ENCODE data around the gene CPNE7. TPM values are rescaled to one million over a fixed set of nuclear protein-coding genes. Genes with fewer than 3 reads are reported as not detected.

CPNE7 gene
- total and polyA plus RNA-seq, 2 of the 13 experiments (the other 11 are each of a cell fraction or from before 2014, with no cell fraction given), result 0.59 TPM; not detected in 1

DNA sequence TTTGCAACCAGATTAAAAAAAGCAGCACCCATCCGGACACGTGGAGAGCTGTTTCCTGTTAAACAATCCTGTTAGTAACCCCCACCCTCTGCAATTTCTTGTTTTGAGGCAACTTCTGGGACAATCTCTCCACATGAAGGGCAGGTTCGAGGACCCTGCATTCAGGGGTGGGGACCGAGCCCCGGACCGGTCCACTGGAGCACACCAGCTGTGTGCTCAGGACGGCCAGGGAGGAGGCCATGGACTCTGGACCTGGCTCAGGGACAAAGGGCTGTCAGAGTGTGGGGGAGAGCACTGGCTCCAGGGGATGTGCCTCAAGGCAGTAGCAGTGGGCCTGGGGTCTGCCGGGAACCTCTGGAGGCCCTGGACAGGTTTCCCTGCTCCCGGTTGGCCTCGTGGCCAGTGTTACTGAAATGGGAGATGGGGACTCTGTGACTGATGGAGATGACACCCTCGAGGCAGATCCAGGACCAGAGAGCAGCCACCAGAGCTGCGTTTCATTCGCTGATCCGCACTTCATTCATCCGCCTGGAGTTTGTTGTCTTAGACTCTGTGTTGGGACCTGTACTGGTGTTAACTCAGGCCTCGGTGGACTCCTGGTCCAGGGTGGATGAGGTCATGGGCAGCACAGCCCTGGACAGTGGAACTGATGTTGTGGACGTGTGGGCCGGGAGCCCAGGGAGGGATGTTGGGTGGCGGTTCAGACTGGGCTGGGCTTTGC lies 2.9 kb upstream of the CPNE7 start (continued):
- TF ChIP-seq ZFP36 (IDR thresholded peaks at IDR 0.05; ENCODE audit: borderline replicate concordance, low read depth, low read length, partially characterized antibody) (no peak), ZNF501 (CRISPR knock-in tag; IDR thresholded peaks at IDR 0.05) (peak; percentile 68; the same call in 1 of the 2 replicates), ZNF7 (CRISPR knock-in tag; IDR thresholded peaks at IDR 0.05) (peak; percentile 22; the same call in 1 of the 2 replicates), SRY (CRISPR knock-in tag; IDR thresholded peaks at IDR 0.05) (no peak), ZNF17 (CRISPR knock-in tag; IDR thresholded peaks at IDR 0.05) (no peak), ZNF263 (CRISPR knock-in tag; IDR thresholded peaks at IDR 0.05) (peak; percentile 99), MEF2D (CRISPR knock-in tag; IDR thresholded peaks at IDR 0.05) (peak; percentile 49; the same call in 1 of the 2 replicates), ZNF567 (CRISPR knock-in tag; IDR thresholded peaks at IDR 0.05; ENCODE audit: borderline replicate concordance) (peak; percentile 72; the same call in 1 of the 2 replicates), ZNF430 (CRISPR knock-in tag; IDR thresholded peaks at IDR 0.05) (peak; percentile 61; the same call in 1 of the 2 replicates), ZBTB8A (CRISPR knock-in tag; IDR thresholded peaks at IDR 0.05; ENCODE audit: borderline replicate concordance, low read depth) (no peak), HIVEP1 (CRISPR knock-in tag; IDR thresholded peaks at IDR 0.05) (no peak; the same call in none of the 2 replicates), PRPF4 (IDR thresholded peaks at IDR 0.05; ENCODE audit: low read depth, low read length, poor library complexity, severe bottlenecking) (no peak)
- TF ChIP-seq, protein P1, sequence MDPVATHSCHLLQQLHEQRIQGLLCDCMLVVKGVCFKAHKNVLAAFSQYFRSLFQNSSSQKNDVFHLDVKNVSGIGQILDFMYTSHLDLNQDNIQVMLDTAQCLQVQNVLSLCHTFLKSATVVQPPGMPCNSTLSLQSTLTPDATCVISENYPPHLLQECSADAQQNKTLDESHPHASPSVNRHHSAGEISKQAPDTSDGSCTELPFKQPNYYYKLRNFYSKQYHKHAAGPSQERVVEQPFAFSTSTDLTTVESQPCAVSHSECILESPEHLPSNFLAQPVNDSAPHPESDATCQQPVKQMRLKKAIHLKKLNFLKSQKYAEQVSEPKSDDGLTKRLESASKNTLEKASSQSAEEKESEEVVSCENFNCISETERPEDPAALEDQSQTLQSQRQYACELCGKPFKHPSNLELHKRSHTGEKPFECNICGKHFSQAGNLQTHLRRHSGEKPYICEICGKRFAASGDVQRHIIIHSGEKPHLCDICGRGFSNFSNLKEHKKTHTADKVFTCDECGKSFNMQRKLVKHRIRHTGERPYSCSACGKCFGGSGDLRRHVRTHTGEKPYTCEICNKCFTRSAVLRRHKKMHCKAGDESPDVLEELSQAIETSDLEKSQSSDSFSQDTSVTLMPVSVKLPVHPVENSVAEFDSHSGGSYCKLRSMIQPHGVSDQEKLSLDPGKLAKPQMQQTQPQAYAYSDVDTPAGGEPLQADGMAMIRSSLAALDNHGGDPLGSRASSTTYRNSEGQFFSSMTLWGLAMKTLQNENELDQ (CRISPR knock-in tag; IDR thresholded peaks at IDR 0.05; ENCODE audit: borderline replicate concordance), result peak; percentile 35; the same call in 1 of the 2 replicates
- TF ChIP-seq, protein P2, sequence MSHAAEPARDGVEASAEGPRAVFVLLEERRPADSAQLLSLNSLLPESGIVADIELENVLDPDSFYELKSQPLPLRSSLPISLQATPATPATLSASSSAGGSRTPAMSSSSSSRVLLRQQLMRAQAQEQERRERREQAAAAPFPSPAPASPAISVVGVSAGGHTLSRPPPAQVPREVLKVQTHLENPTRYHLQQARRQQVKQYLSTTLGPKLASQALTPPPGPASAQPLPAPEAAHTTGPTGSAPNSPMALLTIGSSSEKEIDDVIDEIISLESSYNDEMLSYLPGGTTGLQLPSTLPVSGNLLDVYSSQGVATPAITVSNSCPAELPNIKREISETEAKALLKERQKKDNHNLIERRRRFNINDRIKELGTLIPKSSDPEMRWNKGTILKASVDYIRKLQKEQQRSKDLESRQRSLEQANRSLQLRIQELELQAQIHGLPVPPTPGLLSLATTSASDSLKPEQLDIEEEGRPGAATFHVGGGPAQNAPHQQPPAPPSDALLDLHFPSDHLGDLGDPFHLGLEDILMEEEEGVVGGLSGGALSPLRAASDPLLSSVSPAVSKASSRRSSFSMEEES (CRISPR knock-in tag; IDR thresholded peaks at IDR 0.05), result no peak; the same call in 1 of the 2 replicates
- TF ChIP-seq, protein P3, sequence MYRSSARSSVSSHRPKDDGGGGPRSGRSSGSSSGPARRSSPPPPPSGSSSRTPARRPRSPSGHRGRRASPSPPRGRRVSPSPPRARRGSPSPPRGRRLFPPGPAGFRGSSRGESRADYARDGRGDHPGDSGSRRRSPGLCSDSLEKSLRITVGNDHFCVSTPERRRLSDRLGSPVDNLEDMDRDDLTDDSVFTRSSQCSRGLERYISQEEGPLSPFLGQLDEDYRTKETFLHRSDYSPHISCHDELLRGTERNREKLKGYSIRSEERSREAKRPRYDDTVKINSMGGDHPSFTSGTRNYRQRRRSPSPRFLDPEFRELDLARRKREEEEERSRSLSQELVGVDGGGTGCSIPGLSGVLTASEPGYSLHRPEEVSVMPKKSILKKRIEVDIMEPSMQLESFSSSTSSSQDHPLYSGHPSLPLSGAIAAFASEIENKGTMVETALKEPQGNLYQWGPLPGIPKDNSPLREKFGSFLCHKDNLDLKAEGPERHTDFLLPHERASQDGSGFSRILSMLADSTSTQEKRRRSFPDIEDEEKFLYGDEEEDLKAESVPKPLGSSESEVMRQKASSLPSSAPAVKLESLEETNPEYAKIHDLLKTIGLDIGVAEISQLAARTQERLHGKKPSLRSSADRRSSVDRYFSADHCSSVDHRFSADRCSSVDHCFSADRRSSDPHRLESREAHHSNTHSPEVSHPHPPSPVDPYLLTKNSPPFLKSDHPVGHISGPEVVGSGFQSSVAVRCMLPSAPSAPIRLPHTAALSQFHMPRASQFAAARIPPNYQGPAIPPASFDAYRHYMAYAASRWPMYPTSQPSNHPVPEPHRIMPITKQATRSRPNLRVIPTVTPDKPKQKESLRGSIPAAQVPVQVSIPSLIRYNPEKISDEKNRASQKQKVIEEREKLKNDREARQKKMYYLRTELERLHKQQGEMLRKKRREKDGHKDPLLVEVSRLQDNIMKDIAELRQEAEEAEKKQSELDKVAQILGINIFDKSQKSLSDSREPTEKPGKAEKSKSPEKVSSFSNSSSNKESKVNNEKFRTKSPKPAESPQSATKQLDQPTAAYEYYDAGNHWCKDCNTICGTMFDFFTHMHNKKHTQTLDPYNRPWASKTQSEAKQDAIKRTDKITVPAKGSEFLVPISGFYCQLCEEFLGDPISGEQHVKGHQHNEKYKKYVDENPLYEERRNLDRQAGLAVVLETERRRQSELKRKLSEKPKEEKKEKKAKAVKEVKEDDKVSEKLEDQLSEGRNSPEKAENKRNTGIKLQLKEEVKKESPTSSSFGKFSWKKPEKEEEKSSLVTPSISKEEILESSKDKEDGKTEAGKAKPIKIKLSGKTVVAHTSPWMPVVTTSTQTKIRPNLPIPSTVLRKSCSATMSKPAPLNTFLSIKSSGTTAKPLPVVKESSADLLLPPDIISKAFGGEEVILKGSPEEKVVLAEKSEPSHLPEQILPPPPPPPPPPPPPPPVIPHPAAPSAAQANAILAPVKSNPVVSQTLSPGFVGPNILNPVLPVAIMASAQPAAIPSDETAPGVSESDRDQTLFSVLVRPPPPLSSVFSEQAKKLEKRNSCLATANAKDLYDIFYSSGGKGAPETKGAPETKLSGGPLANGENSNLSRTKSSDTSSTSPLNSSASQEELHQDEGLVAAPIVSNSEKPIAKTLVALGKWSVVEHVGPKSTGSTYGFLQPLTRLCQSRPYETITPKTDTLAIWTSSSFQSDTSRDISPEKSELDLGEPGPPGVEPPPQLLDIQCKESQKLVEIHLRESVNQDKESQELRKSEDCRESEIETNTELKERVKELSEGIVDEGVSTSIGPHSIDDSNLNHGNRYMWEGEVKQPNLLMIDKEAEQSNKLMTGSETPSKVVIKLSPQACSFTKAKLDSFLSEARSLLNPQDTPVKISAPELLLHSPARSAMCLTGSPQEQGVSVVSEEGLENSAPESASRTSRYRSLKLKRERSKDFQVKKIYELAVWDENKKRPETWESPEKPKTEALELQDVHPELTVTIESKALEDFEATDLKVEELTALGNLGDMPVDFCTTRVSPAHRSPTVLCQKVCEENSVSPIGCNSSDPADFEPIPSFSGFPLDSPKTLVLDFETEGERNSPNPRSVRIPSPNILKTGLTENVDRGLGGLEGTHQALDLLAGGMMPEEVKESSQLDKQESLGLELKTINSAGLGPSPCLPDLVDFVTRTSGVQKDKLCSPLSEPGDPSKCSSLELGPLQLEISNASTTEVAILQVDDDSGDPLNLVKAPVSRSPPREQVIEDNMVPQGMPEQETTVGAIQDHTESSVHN (CRISPR knock-in tag; IDR thresholded peaks at IDR 0.05), result 0 out of 2 replicates have a peak, but pooled peaks have one; percentile 51

Data from HepG2 (cell line).